Activated T-helper 1 cell treated with anti-CD3 and anti-CD28 coated beads, Interleukin-12 subunit alpha, Interleukin-12 subunit beta, Interleukin-2, Interleukin-4 antibody, amounts not matched to agents 30 ng/mL and 10 ng/mL and 1 ng/mL, durations not matched to agents 14 hours and 24 hours and 36 hours (primary cell): ENCODE measurements around the gene DCTPP1. TPM values are rescaled to one million over a fixed set of nuclear protein-coding genes. Genes with fewer than 3 reads are reported as not detected.
"Not testable (repeated sequence)": the region's sequence is repeated elsewhere in the genome, so short reads cannot be mapped to it uniquely, and the experiment has no call there.

Experiments used
- DNase-seq: peaks from one replicate; pipeline ENCODE4 v3.0.0; 2021; ENCODE audit warnings: low spot score
- H3K27ac Mint-ChIP-seq: one replicate; pipeline ENCODE4 v1.8.0; 2021; ENCODE audit warnings: mild to moderate bottlenecking, mixed read lengths
- H3K27me3 Mint-ChIP-seq: one replicate; pipeline ENCODE4 v1.8.0; 2022; ENCODE audit warnings: mild to moderate bottlenecking, moderate library complexity, mixed read lengths; ENCODE audit not compliant: insufficient read depth
- H3K36me3 Mint-ChIP-seq: one replicate; pipeline ENCODE4 v1.8.0; 2021; ENCODE audit warnings: low read depth, mixed read lengths
- H3K4me1 Mint-ChIP-seq: one replicate; pipeline ENCODE4 v1.8.0; 2021; ENCODE audit warnings: low read depth, mixed read lengths
- H3K4me3 Mint-ChIP-seq: one replicate; pipeline ENCODE4 v1.8.0; 2021; ENCODE audit warnings: mild to moderate bottlenecking, moderate library complexity, mixed read lengths
- H3K9me3 Mint-ChIP-seq: one replicate; pipeline ENCODE4 v1.8.0; 2021; ENCODE audit warnings: mixed read lengths
- intact Hi-C: fragments of 100-400 bp; cut with micrococcal nuclease; formaldehyde crosslinking; loops from one replicate; pipeline ENCODE4 v1.15.1; 2024
- total RNA-seq: library from RNA; stranded (reverse); gene quantifications from 2 replicates; pipeline ENCODE4 v1.2.3, GENCODE V29; 2022

Gene DCTPP1
- total RNA-seq, 1 donor from 2014 or later, result 173 TPM

GRCh38 chr16:30398661-30399434 lies 31.0 kb downstream of the DCTPP1 start:
- H3K36me3 Mint-ChIP-seq, result peaks cover 19% of the 10 kb centered on the region
- H3K27me3 Mint-ChIP-seq, result peaks cover 4% of the 10 kb centered on the region
- intact Hi-C loops, result no loop called here
- H3K27ac Mint-ChIP-seq, result peak overlapping the region; percentile 29
- no peak for DNase-seq
- H3K9me3 Mint-ChIP-seq, result no peaks in the 10 kb centered on the region
- no peak overlapping the region for H3K4me3 Mint-ChIP-seq
- H3K4me1 Mint-ChIP-seq, result peaks cover 53% of the 10 kb centered on the region

DNA sequence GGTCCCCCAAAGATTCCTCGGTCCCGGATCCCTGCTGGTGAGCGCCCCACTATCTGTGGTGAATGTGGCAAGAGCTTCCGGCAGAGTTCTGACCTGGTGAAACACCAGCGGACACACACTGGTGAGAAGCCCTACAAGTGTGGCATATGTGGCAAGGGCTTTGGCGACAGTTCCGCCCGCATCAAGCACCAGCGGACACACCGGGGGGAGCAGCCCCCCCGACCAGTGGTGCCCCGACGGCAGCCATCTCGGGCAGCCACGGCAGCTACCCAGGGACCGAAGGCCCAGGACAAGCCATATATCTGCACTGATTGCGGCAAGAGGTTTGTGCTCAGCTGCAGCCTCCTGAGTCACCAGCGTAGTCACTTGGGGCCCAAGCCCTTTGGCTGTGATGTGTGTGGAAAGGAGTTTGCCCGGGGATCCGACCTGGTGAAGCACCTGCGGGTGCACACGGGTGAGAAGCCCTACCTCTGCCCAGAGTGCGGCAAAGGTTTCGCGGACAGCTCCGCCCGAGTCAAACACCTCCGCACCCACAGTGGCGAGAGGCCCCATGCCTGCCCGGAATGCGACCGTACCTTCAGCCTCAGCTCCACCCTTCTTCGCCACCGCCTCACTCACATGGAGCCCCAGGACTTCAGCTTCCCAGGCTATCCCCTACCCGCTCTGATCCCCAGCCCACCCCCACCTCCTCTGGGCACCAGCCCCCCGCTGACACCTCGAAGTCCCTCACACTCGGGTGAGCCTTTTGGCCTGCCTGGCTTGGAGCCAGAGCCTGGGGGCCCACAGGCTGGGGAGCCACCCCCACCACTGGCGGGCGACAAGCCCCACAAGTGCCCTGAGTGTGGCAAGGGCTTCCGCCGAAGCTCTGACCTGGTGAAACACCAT lies 31.8 kb downstream of the DCTPP1 start:
- Mint-ChIP-seq H3K4me3 (no peak overlapping the region), H3K9me3 (no peaks in the 10 kb centered on the region), H3K27ac (no peak overlapping the region), H3K27me3 (peaks cover 1% of the 10 kb centered on the region), H3K36me3 (peaks cover 19% of the 10 kb centered on the region), H3K4me1 (peaks cover 53% of the 10 kb centered on the region)
- DNase-seq, result no peak
- intact Hi-C loops, result no loop called here

GRCh38 chr16:30397056-30397455 lies 32.8 kb downstream of the DCTPP1 start:
- peaks cover 19% of the 10 kb centered on the region for H3K36me3 Mint-ChIP-seq
- peak overlapping the region; percentile 34 for H3K27ac Mint-ChIP-seq
- no peak for DNase-seq
- peaks cover 53% of the 10 kb centered on the region for H3K4me1 Mint-ChIP-seq
- intact Hi-C loops, result no loop called here
- H3K4me3 Mint-ChIP-seq, result peak overlapping the region; percentile 89
- H3K9me3 Mint-ChIP-seq, result no peaks in the 10 kb centered on the region
- H3K27me3 Mint-ChIP-seq, result no peaks in the 10 kb centered on the region

GRCh38 chr16:30396627-30397026 lies 33.2 kb downstream of the DCTPP1 start:
- Mint-ChIP-seq H3K36me3 (peaks cover 19% of the 10 kb centered on the region), H3K27ac (peak overlapping the region; percentile 34), H3K4me3 (peak overlapping the region; percentile 89), H3K4me1 (peaks cover 50% of the 10 kb centered on the region)
- DNase-seq, H3K27me3 Mint-ChIP-seq, intact Hi-C loops, H3K9me3 Mint-ChIP-seq: not testable (repeated sequence)

- Mint-ChIP-seq H3K4me1 (peaks cover 46% of the 10 kb centered on the region), H3K27me3 (no peaks in the 10 kb centered on the region), H3K4me3 (peak overlapping the region; percentile 89), H3K27ac (peak overlapping the region; percentile 80), H3K36me3 (peaks cover 19% of the 10 kb centered on the region), H3K9me3 (no peaks in the 10 kb centered on the region)
- no peak for DNase-seq
- intact Hi-C loops, result loop anchor here (1.0 kb wide), 3 partner anchors 11 to 18 kb away; partner anchors contain the start of genes SEPTIN1 and ZNF771
Observed at GRCh38 chr16:30395992-30396585, 33.7 kb downstream of the DCTPP1 start.

DNA sequence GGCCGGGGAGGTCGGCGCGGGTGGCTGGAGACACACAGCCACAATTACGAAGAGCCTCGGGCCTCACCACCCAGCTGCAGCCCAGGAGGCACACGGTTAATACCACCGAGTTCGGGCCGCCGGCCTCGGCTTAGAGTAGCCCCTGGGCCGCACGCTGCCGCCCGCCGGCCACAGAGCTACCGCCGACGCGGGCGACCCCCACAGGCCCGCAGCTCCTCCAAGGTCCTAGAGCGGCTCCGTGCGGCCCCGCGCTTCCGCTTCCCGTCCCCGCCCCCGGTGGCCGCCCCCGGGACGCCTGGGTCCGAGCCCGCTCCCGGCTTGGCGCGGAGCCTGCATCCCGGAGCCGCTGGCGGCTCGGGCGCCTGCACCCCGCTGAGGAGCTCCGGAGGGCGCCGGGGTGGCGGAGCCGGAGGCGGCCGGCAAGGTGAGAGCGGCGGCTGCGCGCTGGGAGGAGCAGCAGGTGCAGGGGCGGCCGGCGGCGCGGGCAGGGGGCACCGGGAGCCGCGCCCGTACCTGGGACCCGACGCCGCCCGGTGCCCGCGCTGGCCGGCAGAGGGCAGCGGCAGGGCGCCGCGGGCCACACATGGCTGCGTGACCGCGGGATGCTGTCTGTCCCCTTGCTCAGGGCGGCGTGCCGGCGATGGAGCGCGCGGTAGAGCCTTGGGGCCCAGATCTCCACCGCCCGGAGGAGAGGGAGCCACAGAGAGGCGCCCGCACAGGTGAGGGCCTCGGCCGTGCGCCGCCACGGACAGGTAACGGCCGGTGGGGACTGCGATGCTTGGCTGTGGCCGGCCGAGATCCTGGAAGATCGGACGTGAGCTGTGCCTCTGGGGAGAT lies 34.5 kb downstream of the DCTPP1 start, which contains the start of gene ZNF48:
Gene ZNF48 (plus strand): TSS at position 266 of the 837 bp plus-strand sequence. CDS start 375 bp downstream, at position 641.
- DNase-seq, result peak; percentile 53
- no peaks in the 10 kb centered on the region for H3K27me3 Mint-ChIP-seq
- peaks cover 19% of the 10 kb centered on the region for H3K36me3 Mint-ChIP-seq
- H3K4me3 Mint-ChIP-seq, result peak within 1 kb of the TSS; percentile 90
- intact Hi-C loops, result loop anchor here (1.0 kb wide), 3 partner anchors 12 to 17 kb away; partner anchors contain the start of genes SEPTIN1 and ZNF771
- peaks cover 41% of the 10 kb centered on the region for H3K4me1 Mint-ChIP-seq
- H3K27ac Mint-ChIP-seq, result peak within 1 kb of the TSS; percentile 80
- H3K9me3 Mint-ChIP-seq, result no peaks in the 10 kb centered on the region

GRCh38 chr16:30394592-30395154 lies 35.2 kb downstream of the DCTPP1 start:
- H3K27me3 Mint-ChIP-seq, result no peaks in the 10 kb centered on the region
- peak overlapping the region; percentile 90 for H3K4me3 Mint-ChIP-seq
- no peaks in the 10 kb centered on the region for H3K9me3 Mint-ChIP-seq
- intact Hi-C loops, result loop anchor here (1.0 kb wide), 3 partner anchors 12 to 16 kb away; partner anchors contain the start of genes SEPTIN1 and ZNF771
- H3K36me3 Mint-ChIP-seq, result peaks cover 16% of the 10 kb centered on the region
- H3K4me1 Mint-ChIP-seq, result peaks cover 35% of the 10 kb centered on the region
- no peak for DNase-seq
- H3K27ac Mint-ChIP-seq, result peak overlapping the region; percentile 72

DNA sequence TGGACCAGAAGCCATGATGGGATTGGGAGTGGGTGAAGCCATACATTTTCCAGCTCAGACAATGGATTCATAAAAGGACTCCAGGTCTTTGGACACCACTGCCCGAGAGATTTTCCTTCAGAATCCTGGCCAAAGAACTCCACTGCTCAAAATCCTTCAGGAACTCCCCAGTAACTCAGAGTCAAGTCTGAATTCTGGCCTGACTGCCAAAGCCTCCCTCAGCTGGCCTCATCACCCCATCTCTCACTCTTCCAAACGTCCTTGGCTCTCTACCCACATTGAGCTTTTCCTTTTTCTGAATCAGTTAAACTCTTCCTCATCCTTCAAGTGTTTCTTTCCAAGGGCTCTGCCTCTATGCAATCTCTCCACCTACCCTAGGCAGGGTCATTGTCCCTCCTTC lies 46.3 kb downstream of the DCTPP1 start:
- DNase-seq, result no peak
- intact Hi-C loops, result no loop called here
- Mint-ChIP-seq H3K4me3 (peak overlapping the region; percentile 97), H3K9me3 (no peaks in the 10 kb centered on the region), H3K27me3 (no peaks in the 10 kb centered on the region), H3K36me3 (peaks cover 24% of the 10 kb centered on the region), H3K27ac (peak overlapping the region; percentile 89), H3K4me1 (peaks cover 45% of the 10 kb centered on the region)

DNA sequence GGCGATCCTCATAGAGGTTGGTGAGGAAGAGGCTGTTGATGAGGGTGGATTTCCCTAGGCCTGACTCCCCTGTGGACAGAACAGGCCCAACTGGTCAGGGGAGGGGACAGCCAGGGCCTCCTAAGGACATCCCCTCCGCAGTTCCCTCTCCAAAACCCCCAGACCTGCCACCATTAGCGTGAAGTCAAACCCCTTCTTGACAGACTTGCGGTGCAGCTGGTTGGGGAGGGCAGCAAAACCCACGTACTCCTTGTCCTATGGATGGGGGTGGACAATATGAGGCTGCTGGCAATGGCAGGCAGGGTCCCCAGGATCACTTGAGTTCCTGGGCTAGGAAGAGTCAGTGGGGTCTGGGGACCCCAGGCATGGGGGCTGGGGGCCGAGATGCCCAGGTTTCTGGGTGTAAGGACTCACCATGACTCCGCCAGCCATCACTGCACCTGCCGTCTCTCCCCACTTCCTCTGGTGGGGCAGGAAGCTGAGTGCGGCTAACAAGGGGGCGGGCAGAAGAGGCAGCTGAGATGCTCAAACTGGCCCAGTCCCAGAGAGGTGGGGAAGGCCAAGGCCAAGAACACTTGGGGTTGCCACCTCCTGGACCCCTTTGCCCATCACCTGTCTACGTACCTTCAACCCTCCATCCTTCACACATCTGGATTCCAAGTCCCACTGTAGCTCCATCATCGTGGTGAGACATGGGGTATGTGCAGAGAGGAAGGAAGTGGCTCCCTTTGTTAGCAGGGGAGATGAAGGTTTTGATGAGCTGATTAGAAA lies 47.5 kb downstream of the DCTPP1 start, which contains the start of gene SEPTIN1:
Gene SEPTIN1 (minus strand): TSS at position 451 of the 771 bp plus-strand sequence. CDS start 19 bp downstream, at position 432.
- H3K36me3 Mint-ChIP-seq, result peaks cover 27% of the 10 kb centered on the region
- H3K9me3 Mint-ChIP-seq, result no peaks in the 10 kb centered on the region
- H3K27me3 Mint-ChIP-seq, result no peaks in the 10 kb centered on the region
- peak within 1 kb of the TSS; percentile 97 for H3K4me3 Mint-ChIP-seq
- peak within 1 kb of the TSS; percentile 89 for H3K27ac Mint-ChIP-seq
- DNase-seq, result peak; percentile 78
- peaks cover 57% of the 10 kb centered on the region for H3K4me1 Mint-ChIP-seq
- intact Hi-C loops, result loop anchor here (1.0 kb wide), 2 partner anchors 12 to 13 kb away; partner anchors contain the start of genes TBC1D10B and ZNF48

DNA sequence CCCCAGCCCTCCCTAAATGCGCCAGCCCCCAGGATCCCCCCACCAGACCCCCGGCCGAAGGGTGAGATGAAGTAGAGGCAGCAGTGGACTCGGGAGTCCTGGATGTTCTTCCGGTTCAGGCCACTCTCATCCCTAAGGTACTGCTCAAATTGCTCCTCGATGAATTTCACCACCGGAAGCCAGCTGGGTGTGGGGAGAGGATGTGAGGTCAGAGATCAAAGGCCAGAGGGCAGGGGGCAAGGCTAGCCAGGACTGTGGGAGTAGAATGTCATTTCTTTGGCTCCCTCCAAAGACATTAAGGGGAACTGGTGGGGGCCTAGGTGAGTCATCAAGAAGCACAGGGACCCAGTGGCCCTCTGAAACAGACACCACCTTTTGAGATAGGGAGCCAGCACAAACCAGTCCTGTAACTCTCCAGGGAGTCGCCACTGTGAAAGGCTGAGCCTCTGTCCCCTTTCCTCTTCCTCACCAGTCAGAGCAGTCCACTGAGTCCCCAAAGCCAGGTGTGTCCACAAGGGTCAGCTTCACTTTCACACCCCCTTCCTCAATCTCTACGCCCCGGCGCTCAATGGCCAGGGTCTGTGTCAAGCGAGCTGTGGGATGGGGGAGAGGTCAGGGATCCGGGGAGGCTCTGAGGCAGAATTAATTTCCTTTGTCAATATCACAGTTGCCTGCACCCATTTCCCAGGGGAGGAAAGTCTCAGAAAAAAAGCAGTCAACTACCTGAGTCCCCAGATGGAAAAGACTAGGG lies 48.4 kb downstream of the DCTPP1 start:
- Mint-ChIP-seq H3K27me3 (peaks cover 2% of the 10 kb centered on the region), H3K4me3 (peak overlapping the region; percentile 97), H3K4me1 (peaks cover 63% of the 10 kb centered on the region), H3K36me3 (peaks cover 27% of the 10 kb centered on the region), H3K27ac (peak overlapping the region; percentile 89), H3K9me3 (no peaks in the 10 kb centered on the region)
- no peak for DNase-seq
- intact Hi-C loops, result loop anchor here (1.0 kb wide), 2 partner anchors 11 to 14 kb away; partner anchors contain the start of genes TBC1D10B and ZNF48
